Measurements from ENCODE around the gene ISM1.

The ISM1 gene

DNA sequence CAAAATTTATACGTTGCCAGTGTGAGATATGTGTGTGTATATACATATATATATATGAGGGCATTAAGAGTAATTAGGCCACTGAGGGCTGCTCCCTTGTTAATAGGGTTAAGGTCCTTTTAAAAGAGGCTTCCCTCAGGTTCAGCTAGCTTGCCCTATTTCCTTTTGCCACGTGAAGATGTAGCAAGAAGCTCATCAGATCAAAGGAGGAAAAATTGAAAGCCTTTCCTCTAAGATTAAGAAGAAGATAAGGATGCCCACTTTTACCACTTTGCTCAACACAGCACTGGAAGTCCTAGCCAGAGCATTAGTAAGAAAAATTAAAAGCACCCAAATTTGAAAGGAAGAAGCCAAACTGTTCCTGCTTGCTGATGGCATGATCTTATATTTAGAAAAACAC is 33.2 kb upstream of the ISM1 start:
- H3K27me3 ChIP-seq (ENCODE audit: insufficient read depth, low read length) = no peaks in the 10 kb centered on the region
- no peak overlapping the region for H3K27ac ChIP-seq (ENCODE audit: low read depth, low read length, poor library complexity, severe bottlenecking)
- H3K79me2 ChIP-seq (ENCODE audit: insufficient read depth, low read length) = no peaks in the 10 kb centered on the region
- H2AFZ ChIP-seq (ENCODE audit: low read length) = no peak overlapping the region
- no peak overlapping the region for H3K4me2 ChIP-seq (ENCODE audit: low read length)
- H3K4me1 ChIP-seq (ENCODE audit: insufficient read depth, low read length, severe bottlenecking) = no peaks in the 10 kb centered on the region
- no peak overlapping the region for H3K9ac ChIP-seq (ENCODE audit: low read length)
- TF ChIP-seq EZH2 (IDR thresholded peaks at IDR 0.05; ENCODE audit: borderline replicate concordance, low read length) (no peak), CTCF (IDR thresholded peaks at IDR 0.05; ENCODE audit: low read length) (no peak)
- H3K9me3 ChIP-seq (ENCODE audit: low read length) = no peaks in the 10 kb centered on the region
- no peaks in the 10 kb centered on the region for H4K20me1 ChIP-seq (ENCODE audit: insufficient read depth, low read length)
- H3K36me3 ChIP-seq (ENCODE audit: insufficient read depth, low read length) = no peaks in the 10 kb centered on the region
- no peaks in the 10 kb centered on the region for H3F3A ChIP-seq (ENCODE audit: insufficient read depth, low read length)
- no peak overlapping the region for H3K4me3 ChIP-seq (ENCODE audit: low read depth, low read length, poor library complexity, severe bottlenecking)
- H3K9me2 ChIP-seq (ENCODE audit: low read depth, low read length) = no peaks in the 10 kb centered on the region

DNA sequence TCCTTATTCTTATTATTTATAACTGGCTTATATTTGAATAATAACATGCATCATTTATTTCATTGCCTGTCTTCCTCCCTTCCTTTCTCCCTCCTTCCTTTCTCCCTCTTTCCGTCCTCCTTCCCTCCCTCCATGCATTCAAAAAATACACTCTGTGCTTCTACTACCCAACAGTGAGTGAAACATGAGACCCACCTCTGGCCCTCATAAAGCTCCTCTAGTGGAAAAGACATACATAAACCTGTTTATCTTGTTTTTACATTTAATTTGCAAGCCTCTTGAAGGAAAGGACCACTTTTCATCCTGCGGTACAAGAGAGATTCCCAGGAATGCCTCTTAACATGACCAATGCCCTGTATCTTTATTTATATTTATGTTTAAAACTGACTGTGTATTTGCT is 21.8 kb upstream of the ISM1 start:
- Histone ChIP-seq H3K9me2 (ENCODE audit: low read depth, low read length) (no peaks in the 10 kb centered on the region), H3K4me2 (ENCODE audit: low read length) (no peak overlapping the region), H2AFZ (ENCODE audit: low read length) (no peak overlapping the region), H3K9me3 (ENCODE audit: low read length) (no peaks in the 10 kb centered on the region), H3K79me2 (ENCODE audit: insufficient read depth, low read length) (no peaks in the 10 kb centered on the region), H3K27ac (ENCODE audit: low read depth, low read length, poor library complexity, severe bottlenecking) (no peak overlapping the region), H3K9ac (ENCODE audit: low read length) (no peak overlapping the region), H3K4me1 (ENCODE audit: insufficient read depth, low read length, severe bottlenecking) (no peaks in the 10 kb centered on the region), H4K20me1 (ENCODE audit: insufficient read depth, low read length) (no peaks in the 10 kb centered on the region), H3K36me3 (ENCODE audit: insufficient read depth, low read length) (no peaks in the 10 kb centered on the region), H3F3A (ENCODE audit: insufficient read depth, low read length) (no peaks in the 10 kb centered on the region), H3K4me3 (ENCODE audit: low read depth, low read length, poor library complexity, severe bottlenecking) (no peak overlapping the region), H3K27me3 (ENCODE audit: insufficient read depth, low read length) (no peaks in the 10 kb centered on the region)
- TF ChIP-seq EZH2 (IDR thresholded peaks at IDR 0.05; ENCODE audit: borderline replicate concordance, low read length) = no peak

DNA sequence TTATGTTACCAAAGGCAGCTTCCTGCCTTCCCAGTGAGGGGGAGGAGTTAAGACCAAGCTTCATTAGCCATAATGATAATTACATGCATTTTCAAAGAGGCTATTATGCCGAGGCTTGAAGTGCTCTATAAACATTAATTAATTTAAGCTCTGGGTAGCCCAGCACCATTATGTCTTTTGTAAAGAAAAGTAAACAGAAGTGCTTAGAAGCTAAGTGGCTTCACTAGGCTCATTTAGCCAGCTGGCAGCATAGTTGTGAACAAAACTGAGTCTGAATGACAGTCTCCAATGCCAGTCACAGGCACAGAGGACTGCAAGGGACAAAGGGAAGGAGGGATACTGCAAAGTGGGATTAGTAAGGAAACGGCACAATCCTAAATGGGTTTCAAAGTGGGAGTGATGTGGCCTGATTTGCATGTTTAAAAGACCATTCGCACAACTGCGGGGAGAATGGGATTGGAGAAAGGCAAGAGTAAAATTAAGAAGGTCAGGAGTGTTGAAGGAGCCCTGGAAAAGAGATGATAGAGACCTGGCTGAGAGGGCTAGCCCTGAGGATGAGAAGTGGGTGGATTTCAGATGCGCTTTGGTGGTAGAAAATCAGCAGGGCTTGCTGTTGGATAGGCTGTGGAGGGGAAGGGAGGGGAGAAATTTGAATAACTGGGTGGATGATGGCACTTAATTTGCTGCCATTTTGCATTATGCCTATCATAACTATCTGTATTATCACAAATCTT is 20.1 kb upstream of the ISM1 start:
- no peaks in the 10 kb centered on the region for H3F3A ChIP-seq (ENCODE audit: insufficient read depth, low read length)
- H3K9ac ChIP-seq (ENCODE audit: low read length) = no peak overlapping the region
- no peaks in the 10 kb centered on the region for H3K36me3 ChIP-seq (ENCODE audit: insufficient read depth, low read length)
- no peaks in the 10 kb centered on the region for H3K9me3 ChIP-seq (ENCODE audit: low read length)
- no peak overlapping the region for H2AFZ ChIP-seq (ENCODE audit: low read length)
- H4K20me1 ChIP-seq (ENCODE audit: insufficient read depth, low read length) = no peaks in the 10 kb centered on the region
- H3K27ac ChIP-seq (ENCODE audit: low read depth, low read length, poor library complexity, severe bottlenecking) = no peak overlapping the region
- H3K9me2 ChIP-seq (ENCODE audit: low read depth, low read length) = no peaks in the 10 kb centered on the region
- no peak for TF ChIP-seq EZH2 (IDR thresholded peaks at IDR 0.05; ENCODE audit: borderline replicate concordance, low read length)
- no peak for TF ChIP-seq CTCF (IDR thresholded peaks at IDR 0.05; ENCODE audit: low read length)
- no peak overlapping the region for H3K4me2 ChIP-seq (ENCODE audit: low read length)
- H3K4me3 ChIP-seq (ENCODE audit: low read depth, low read length, poor library complexity, severe bottlenecking) = no peak overlapping the region
- no peaks in the 10 kb centered on the region for H3K4me1 ChIP-seq (ENCODE audit: insufficient read depth, low read length, severe bottlenecking)
- H3K79me2 ChIP-seq (ENCODE audit: insufficient read depth, low read length) = no peaks in the 10 kb centered on the region
- no peaks in the 10 kb centered on the region for H3K27me3 ChIP-seq (ENCODE audit: insufficient read depth, low read length)

GRCh38 chr20:13202565-13202964 is 18.5 kb upstream of the ISM1 start:
- Histone ChIP-seq H3K9ac (ENCODE audit: low read length) (no peak overlapping the region), H3K79me2 (ENCODE audit: insufficient read depth, low read length) (no peaks in the 10 kb centered on the region), H3K4me1 (ENCODE audit: insufficient read depth, low read length, severe bottlenecking) (no peaks in the 10 kb centered on the region), H3K27me3 (ENCODE audit: insufficient read depth, low read length) (no peaks in the 10 kb centered on the region), H3K9me3 (ENCODE audit: low read length) (no peaks in the 10 kb centered on the region), H3K27ac (ENCODE audit: low read depth, low read length, poor library complexity, severe bottlenecking) (no peak overlapping the region), H4K20me1 (ENCODE audit: insufficient read depth, low read length) (no peaks in the 10 kb centered on the region), H3K4me2 (ENCODE audit: low read length) (no peak overlapping the region), H3K4me3 (ENCODE audit: low read depth, low read length, poor library complexity, severe bottlenecking) (no peak overlapping the region), H3K36me3 (ENCODE audit: insufficient read depth, low read length) (no peaks in the 10 kb centered on the region), H3K9me2 (ENCODE audit: low read depth, low read length) (no peaks in the 10 kb centered on the region), H2AFZ (ENCODE audit: low read length) (no peak overlapping the region), H3F3A (ENCODE audit: insufficient read depth, low read length) (no peaks in the 10 kb centered on the region)
- no peak for TF ChIP-seq CTCF (IDR thresholded peaks at IDR 0.05; ENCODE audit: low read length)
- TF ChIP-seq EZH2 (IDR thresholded peaks at IDR 0.05; ENCODE audit: borderline replicate concordance, low read length) = no peak
